Heart left ventricle (tissue), 16 donors: ENCODE results near the gene EFNB3. TPM values are rescaled to one million over a fixed set of nuclear protein-coding genes. Genes with fewer than 3 reads are reported as not detected.
A peak's percentile ranks its signal among the peaks of the same experiment; 100 is the strongest.

ENCODE experiments used
- ATAC-seq, 4 donors: fragments of 200-7000 bp; cut with Tn5 transposase; one replicate each; pipeline ENCODE4 v1.9.1; 2020 to 2022; ENCODE audit warnings: moderate library complexity in 4 of 4, mild to moderate bottlenecking in 3 of 4, moderate number of reproducible peaks in 1 of 4
- DNase-seq, 5 donors: peaks; one replicate each; pipeline ENCODE4 v3.0.0-alpha.2; 2020
- H3K27ac ChIP-seq, 12 donors: fragments of 200-600 bp; sonication (generic) in 4 of 12; one replicate each; pipeline versions ENCODE4 v1.5.0 to v1.8.0; 2016 to 2022; ENCODE audit warnings: mild to moderate bottlenecking in 2 of 12
- H3K27me3 ChIP-seq, 9 donors: fragments of 200-600 bp; sonication (generic) in 2 of 9; one replicate each; pipeline versions ENCODE4 v1.5.1 to v1.8.0; 2016 to 2022; ENCODE audit warnings: mild to moderate bottlenecking in 3 of 9
- H3K36me3 ChIP-seq, 9 donors: fragments of 200-600 bp; sonication (generic) in 2 of 9; one replicate each; pipeline versions ENCODE4 v1.5.0 to v1.8.0; 2018 to 2022; ENCODE audit warnings: mild to moderate bottlenecking in 2 of 9
- H3K4me1 ChIP-seq, 12 donors: fragments of 200-600 bp; sonication (generic) in 4 of 12; one replicate each; pipeline versions ENCODE4 v1.5.0 to v1.8.0; 2016 to 2022; ENCODE audit warnings: mild to moderate bottlenecking in 3 of 12
- H3K4me3 ChIP-seq, 12 donors: fragments of 200-600 bp; sonication (generic) in 4 of 12; one replicate each; pipeline versions ENCODE4 v1.5.0 to v1.8.0; 2017 to 2022; ENCODE audit warnings: mild to moderate bottlenecking in 9 of 12, moderate library complexity in 4 of 12
- H3K9me3 ChIP-seq, 12 donors: fragments of 200-600 bp; sonication (generic) in 4 of 12; one replicate each; pipeline versions ENCODE4 v1.5.0 to v1.8.0; 2016 to 2022; ENCODE audit warnings: mild to moderate bottlenecking in 1 of 12
- CTCF ChIP-seq, 12 donors: fragments of 200-600 bp; sonication (generic) in 4 of 12; IDR thresholded peaks; one replicate each; pipeline versions ENCODE4 v1.5.0 to v1.8.0; 2018 to 2022; ENCODE audit warnings: antibody characterized with exemption in 12 of 12, mild to moderate bottlenecking in 5 of 12
- POLR2A ChIP-seq, 2 donors: fragments of 450-650 bp; IDR thresholded peaks; one replicate each; pipeline ENCODE4 v1.6.1; 2017; ENCODE audit warnings: antibody characterized with exemption in 2 of 2, mild to moderate bottlenecking in 2 of 2, moderate library complexity in 2 of 2
- WGBS, 4 donors: extraction: QIAGEN DNeasy Blood & Tissue Kit in 2 of 4; methylation state at CpG; one replicate each; pipeline versions ENCODE4 v1.1.5 to v1.1.7; 2013 to 2018; 5-methylcytosine and 5-hydroxymethylcytosine counted together
- intact Hi-C, 10 donors: fragments of 100-400 bp; cut with DNase I; formaldehyde crosslinking; loops; one replicate each; pipeline versions ENCODE4 v1.11.1 to v1.14.2; 2022
- polyA plus RNA-seq, 2 donors: library from polyadenylated mRNA; stranded (reverse); fragments of 200-250 nt; gene quantifications; one replicate each; pipeline ENCODE4 v1.2.3, GENCODE V29; 2013
- total RNA-seq, 9 donors: library from RNA; depleted of rRNA in 2 of 9; stranded (reverse); fragments of >200 nt in 2 of 9; fragmentation: NEBNext Ultra II Directional in 3 of 9; extraction: Animal tissue kit (Norgen Biotek cat#: 25700) in 3 of 9; gene quantifications; one replicate each; pipeline versions ENCODE4 v1.1.0 to v1.2.4, GENCODE V29; 2016 to 2023
- donor health status: ischemic (EF 13 %, LVEDD 7.1; RV severe dilation, severe dysfunction).
- donor health status: healthy with polysubstance abuse.
- donor health status: DM: no; HTN: yes; CAD: no.
- donor health status: DM: no; HTN: no; CAD: no.
- donor health status: ischemic (EF 25% LVEDD 6.9; RV normal size, moderate dysfunction).
- donor health status: ischemic (EF 25% LVEDD 5.7; RV mildly dilated, moderate dysfunction).
- donor health status: healthy.
- donor health status: DM: yes; HTN: yes; CAD: no.
- donor health status: ischemic (EF 35%, LVEDD 5.7; RV mildly dilated, moderate dysfunction).
- donor health status: nonischemic (EF 11% LVEDD 7.7; RV severe dilation, severe dysfunction).
- donor health status: DM: yes; HTN: yes; CAD: no.
- donor health status: PGD.
- donor health status: ischemic (EF 29% LVEDD 5.4; RV normal size, mild dysfunction).
- donor health status: nonischemic (EF 23%, LVEDD 6.1; RV moderate dilation, normal function).

EFNB3 gene
- total and polyA plus RNA-seq, 11 donors: 0.10 to 4.6 (median 0.36) TPM

GRCh38 chr17:7707446-7707845, 2.4 kb downstream of the EFNB3 start:
- Histone ChIP-seq H3K4me1 (peaks cover 5 to 30% (median 16%) of the 10 kb centered on the region in 12 donors), H3K36me3 (peaks cover 0 to 2% (median 0%) of the 10 kb centered on the region in 9 donors), H3K9me3 (no peaks in the 10 kb centered on the region), H3K27ac (no peak overlapping the region), H3K27me3 (peaks cover 13 to 62% (median 42%) of the 10 kb centered on the region in 9 donors), H3K4me3 (no peak overlapping the region)
- intact Hi-C loops: no loop called here
- WGBS, 4 donors: 89 to 92% (median 91%) methylated on average over 9 of the region's 9 CpGs
- ATAC-seq (no peak), DNase-seq (no peak)
- TF ChIP-seq CTCF (IDR thresholded peaks at IDR 0.05) (no peak), POLR2A (IDR thresholded peaks at IDR 0.05) (no peak)

GRCh38 chr17:7707858-7708750, 3.1 kb downstream of the EFNB3 start:
- H3K27ac ChIP-seq: no peak overlapping the region
- H3K27me3 ChIP-seq: peaks cover 13 to 66% (median 44%) of the 10 kb centered on the region in 9 donors
- TF ChIP-seq POLR2A (IDR thresholded peaks at IDR 0.05) (no peak), CTCF (IDR thresholded peaks at IDR 0.05) (no peak)
- ATAC-seq (no peak), DNase-seq (peak in 1 of 5 donors; percentile 11)
- WGBS, 4 donors: 88 to 93% (median 89%) methylated on average over 18 to 22 of the region's 22 CpGs
- H3K4me1 ChIP-seq: peaks cover 5 to 30% (median 16%) of the 10 kb centered on the region in 12 donors
- intact Hi-C loops: no loop called here
- H3K4me3 ChIP-seq: no peak overlapping the region
- no peaks in the 10 kb centered on the region for H3K36me3 ChIP-seq
- no peaks in the 10 kb centered on the region for H3K9me3 ChIP-seq

GRCh38 chr17:7709031-7709430, 4.0 kb downstream of the EFNB3 start:
- peaks cover 13 to 66% (median 45%) of the 10 kb centered on the region in 9 donors for H3K27me3 ChIP-seq
- no peak overlapping the region for H3K27ac ChIP-seq
- WGBS, 4 donors: 91 to 95% (median 92%) methylated on average over 7 to 11 of the region's 11 CpGs
- no peaks in the 10 kb centered on the region for H3K9me3 ChIP-seq
- intact Hi-C loops: no loop called here
- no peaks in the 10 kb centered on the region for H3K36me3 ChIP-seq
- peak in 1 of 5 donors; percentile 15 for DNase-seq
- H3K4me3 ChIP-seq: no peak overlapping the region
- H3K4me1 ChIP-seq: peaks cover 5 to 25% (median 15%) of the 10 kb centered on the region in 12 donors
- TF ChIP-seq CTCF (IDR thresholded peaks at IDR 0.05): no peak
- no peak for TF ChIP-seq POLR2A (IDR thresholded peaks at IDR 0.05)
- ATAC-seq: no peak

GRCh38 chr17:7710301-7710700, 5.3 kb downstream of the EFNB3 start:
- Histone ChIP-seq H3K4me1 (peaks cover 0 to 13% (median 3%) of the 10 kb centered on the region in 12 donors), H3K36me3 (no peaks in the 10 kb centered on the region), H3K9me3 (no peaks in the 10 kb centered on the region), H3K27ac (peak overlapping the region in 1 of 12 donors; percentile 15), H3K27me3 (peaks cover 4 to 65% (median 34%) of the 10 kb centered on the region in 9 donors), H3K4me3 (no peak overlapping the region)
- DNase-seq (peak in 1 of 5 donors; percentile 9), ATAC-seq (no peak)
- intact Hi-C loops: no loop called here
- no peak for TF ChIP-seq POLR2A (IDR thresholded peaks at IDR 0.05)
- TF ChIP-seq CTCF (IDR thresholded peaks at IDR 0.05): no peak
- WGBS, 4 donors: 47 to 76% (median 64%) methylated on average over 7 of the region's 7 CpGs
